Stimulated activated CD4-positive, alpha-beta T cell treated with anti-CD3 and anti-CD28 coated beads, Interleukin-15, amount 100 ng/mL, for 1 hour (primary cell): ENCODE results near the gene NRDE2.
"Not testable (repeated sequence)": the region's sequence is repeated elsewhere in the genome, so short reads cannot be mapped to it uniquely, and the experiment has no call there.

ENCODE experiments used
- DNase-seq, 2 donors: peaks; one replicate each; pipeline ENCODE4 v3.0.0-alpha.2; 2020; ENCODE audit warnings: low read depth in 1 of 2, low spot score in 1 of 2

Gene NRDE2

DNA sequence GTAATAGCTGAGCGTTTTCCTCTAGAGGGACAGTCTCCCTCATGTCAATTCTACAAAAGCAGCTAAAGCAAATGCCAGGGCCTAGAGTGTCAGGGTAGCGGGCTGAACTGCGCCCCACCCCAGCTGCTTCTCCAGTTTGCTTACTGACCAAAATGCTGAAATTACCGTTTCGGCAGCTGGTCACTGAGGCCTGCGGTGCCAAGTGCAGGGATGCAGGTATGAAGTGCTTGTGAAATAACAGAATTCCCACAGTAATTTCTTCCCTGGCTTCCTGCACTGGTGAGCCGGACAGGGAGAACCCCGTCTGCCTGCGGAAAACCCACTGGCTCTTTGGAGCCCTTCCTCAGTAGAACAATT is 56.3 kb downstream of the NRDE2 start:
- no peak for DNase-seq

GRCh38 chr14:90274808-90275457 is 56.8 kb downstream of the NRDE2 start:
- DNase-seq, result no peak

DNA sequence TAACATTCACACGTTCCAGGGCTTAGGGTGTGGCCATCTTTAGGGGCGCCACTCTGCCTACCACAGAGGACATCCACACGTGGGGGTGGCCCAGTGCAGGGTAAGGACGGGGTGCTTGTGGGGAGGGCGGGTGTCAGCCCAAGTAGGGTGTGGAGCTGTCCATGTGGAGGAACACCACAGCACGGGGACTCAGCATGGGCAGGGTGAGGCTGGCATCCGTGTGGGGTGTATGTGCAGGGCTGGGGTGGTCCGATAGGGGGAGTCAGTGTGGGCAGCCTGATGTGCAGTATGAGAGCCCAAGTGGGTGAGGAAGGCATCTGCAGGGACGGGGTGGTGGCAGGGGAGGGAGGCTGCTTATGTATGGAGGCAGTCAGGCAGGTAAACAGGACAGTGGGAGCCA is 57.7 kb downstream of the NRDE2 start:
- DNase-seq, result no peak

DNA sequence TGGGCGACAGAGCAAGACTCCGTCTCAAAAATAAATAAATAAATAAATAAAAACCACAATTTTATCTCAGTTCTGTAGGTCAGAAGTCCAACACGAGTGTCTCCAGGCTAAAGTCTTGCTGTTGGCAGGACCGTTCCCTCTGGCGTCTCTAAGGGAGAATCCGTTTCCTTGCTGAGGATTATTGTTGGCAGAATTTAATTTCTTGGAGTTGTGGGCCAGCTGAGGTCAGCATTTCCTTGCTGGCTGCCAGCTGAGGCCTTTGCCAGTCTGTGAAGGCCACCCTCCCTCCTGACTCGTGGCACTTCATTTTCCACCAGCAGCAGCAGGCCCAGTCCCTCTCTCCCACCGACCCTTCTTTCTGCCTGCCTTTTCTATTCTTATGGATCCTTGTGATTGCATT is 58.2 kb downstream of the NRDE2 start:
- no peak for DNase-seq

GRCh38 chr14:90272523-90272922 is 59.2 kb downstream of the NRDE2 start:
- no peak for DNase-seq

DNA sequence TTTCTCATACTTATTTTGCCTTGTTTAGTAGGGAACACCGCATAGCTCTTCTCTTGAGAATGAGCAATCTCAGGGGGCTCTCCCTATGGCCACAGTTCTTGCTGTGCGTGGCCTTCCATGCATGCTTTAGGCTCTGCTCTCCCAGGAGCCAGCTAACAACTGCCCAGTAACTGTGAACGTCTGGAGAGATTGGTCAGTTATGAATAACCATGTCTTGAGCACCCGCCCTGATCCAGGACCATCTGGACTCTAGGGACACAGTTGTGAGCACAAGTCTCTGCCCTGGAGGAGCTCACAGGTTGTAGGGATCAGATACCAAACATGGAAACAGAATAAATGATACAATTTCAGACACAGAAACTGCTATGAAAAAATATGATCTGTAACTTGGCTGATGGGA is 63.3 kb downstream of the NRDE2 start:
- no peak for DNase-seq

GRCh38 chr14:90266441-90267154 is 65.1 kb downstream of the NRDE2 start:
- no peak for DNase-seq

GRCh38 chr14:90263748-90264449 is 67.8 kb downstream of the NRDE2 start:
- no peak for DNase-seq

DNA sequence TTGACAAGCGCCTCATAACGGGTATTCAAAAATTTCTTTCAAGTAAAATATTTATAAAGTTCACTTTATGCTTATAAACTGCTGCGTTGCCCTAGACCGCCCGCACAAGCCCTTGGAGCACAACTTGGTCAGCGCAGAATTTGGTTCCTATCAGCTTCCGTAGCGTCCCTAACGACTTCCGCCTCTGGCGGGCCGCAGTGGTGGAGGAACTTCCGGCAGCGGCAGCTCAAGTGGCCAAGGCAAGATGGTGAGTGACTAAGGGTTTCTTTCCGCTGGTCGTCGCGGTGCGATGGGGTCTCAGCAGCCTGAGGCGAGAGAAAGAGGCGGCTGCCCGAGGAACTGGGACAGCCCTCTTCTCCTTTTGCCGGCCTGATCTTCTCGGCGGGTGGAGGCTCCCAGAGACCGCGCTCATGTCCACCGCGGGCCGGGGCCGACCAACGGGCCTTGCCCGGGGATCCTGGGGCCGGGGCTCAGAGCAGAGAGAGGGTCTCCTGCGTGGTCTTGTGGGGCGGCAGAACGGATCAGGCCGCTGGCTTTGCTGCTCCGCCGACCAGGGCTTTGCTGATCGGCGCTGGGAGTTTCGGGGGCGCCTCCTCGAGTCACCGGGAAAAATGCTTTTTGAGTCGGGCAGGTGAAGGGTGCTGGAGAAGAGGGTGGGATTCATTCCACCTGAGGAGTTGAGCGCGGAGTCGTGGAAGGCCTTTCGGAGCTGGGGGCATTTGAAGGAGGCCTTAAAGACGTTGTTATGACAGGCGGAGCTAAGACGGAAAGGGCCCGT is 75.2 kb downstream of the NRDE2 start, which contains the start of gene PSMC1:
PSMC1 (plus strand) TSS at position 200 of the 778 bp plus-strand sequence; CDS start at position 245, 45 bp downstream.
- DNase-seq, result peak; percentile 70 to 73

DNA sequence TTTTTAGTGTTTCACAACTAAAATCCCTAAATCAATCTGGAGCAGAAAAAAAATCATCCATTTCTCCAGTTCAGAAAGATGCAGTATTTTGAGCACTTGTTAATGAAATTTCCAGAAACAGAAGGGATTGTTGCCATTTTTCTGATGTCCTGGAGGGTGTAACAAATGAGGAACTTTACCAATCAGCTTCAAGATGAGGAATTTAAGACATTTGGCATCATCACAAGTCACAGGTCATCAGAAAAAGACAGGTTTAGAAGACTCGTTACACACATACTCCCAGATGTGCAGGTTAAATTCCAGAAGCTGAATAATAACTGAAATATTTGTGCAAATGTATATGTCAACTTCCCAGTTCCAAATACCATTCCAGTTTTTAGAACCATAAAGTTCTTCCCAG is 75.9 kb downstream of the NRDE2 start:
- no peak for DNase-seq

GRCh38 chr14:90253826-90254225 is 77.9 kb downstream of the NRDE2 start:
- DNase-seq, result no peak

DNA sequence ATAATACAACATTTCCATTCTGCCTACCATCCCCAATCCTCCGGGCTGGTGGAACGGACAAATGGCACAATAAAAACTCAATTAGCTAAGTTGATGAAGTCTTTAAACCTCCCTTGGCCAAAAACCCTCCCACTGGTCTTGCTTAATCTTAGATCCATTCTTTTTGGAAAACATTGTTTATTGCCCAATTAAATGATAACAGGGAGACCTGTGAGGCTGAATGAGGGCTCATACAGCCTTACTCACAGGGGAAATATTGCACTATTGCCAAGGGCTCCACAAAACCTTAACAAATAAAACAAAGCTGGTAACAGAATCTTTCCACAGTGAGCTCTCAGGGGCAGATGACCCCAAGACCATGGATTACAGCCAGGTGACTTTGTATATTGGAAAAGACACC is 83.1 kb downstream of the NRDE2 start:
- no peak for DNase-seq

DNA sequence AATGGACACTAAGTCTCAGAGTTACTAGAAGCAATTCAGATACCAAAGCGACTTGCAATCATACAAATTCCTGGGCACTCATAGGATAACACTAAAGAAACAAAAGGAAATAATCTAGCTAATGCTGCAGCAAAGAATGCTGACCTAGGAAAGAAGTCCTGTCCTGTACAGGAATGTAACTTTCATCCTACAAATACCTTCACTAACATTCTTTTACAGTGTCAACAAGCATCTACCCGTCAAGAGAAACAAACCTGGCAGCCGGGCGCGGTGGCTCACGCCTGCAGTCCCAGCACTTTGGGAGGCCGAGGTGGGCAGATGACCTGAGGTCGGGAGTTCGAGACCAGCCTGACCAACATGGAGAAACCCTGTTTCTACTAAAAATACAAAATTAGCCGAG is 84.3 kb downstream of the NRDE2 start:
- not testable (repeated sequence) for DNase-seq

GRCh38 chr14:90246936-90247335 is 84.8 kb downstream of the NRDE2 start:
- no peak for DNase-seq

GRCh38 chr14:90242444-90242843 is 89.3 kb downstream of the NRDE2 start:
- DNase-seq, result no peak

GRCh38 chr14:90239139-90239538 is 92.6 kb downstream of the NRDE2 start:
- DNase-seq, result no peak

GRCh38 chr14:90235179-90235976 is 96.4 kb downstream of the NRDE2 start:
- DNase-seq, result peak; percentile 21 to 53

DNA sequence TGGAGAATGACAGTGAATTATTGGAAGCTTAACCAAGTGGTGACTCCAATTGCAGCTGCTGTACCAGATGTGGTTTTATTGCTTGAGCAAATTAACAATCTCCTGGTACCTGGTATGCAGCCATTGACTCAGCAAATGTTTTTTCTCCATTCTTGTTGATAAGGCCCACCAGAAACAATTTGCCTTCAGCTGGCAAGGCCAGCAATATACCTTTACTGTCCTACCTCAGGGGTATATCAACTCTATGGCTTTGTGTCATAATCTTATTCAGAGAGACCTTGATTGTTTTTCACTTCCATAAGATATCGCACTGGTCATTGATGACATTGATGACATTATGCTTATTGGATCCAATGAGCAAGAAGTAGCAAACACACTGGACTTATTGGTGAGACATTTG is 101.8 kb downstream of the NRDE2 start:
- not testable (repeated sequence) for DNase-seq

- no peak for DNase-seq
Measured at GRCh38 chr14:90228478-90228877, 103.3 kb downstream of the NRDE2 start.
